Omental fat pad (tissue), 4 donors: ENCODE measurements around the gene TMEM106C. TPM values are rescaled to one million over a fixed set of nuclear protein-coding genes. Genes with fewer than 3 reads are reported as not detected.

ENCODE experiments used
- ATAC-seq: fragments of 150-250 bp; one replicate; pipeline ENCODE4 v1.9.1; 2016; ENCODE audit warnings: mild to moderate bottlenecking, moderate library complexity; ENCODE audit not compliant: low FRiP score
- DNase-seq: peaks from one replicate; pipeline ENCODE4 v3.0.0-alpha.2; 2019; ENCODE audit warnings: low spot score
- CTCF ChIP-seq, 3 donors: fragments of 450-650 bp; IDR thresholded peaks; one replicate each; pipeline ENCODE4 v1.5.1; 2016 to 2017; ENCODE audit warnings: antibody characterized with exemption in 3 of 3, mild to moderate bottlenecking in 3 of 3, moderate library complexity in 2 of 3
- total RNA-seq, 4 donors: library from RNA; depleted of rRNA; stranded (reverse); fragments of >200 nt; gene quantifications; one replicate each; pipeline ENCODE4 v1.1.0, GENCODE V29; 2016

TMEM106C gene
- total RNA-seq, 4 donors from 2014 or later = 27.3 to 87.5 (median 62.1) TPM

- DNase-seq (no peak), ATAC-seq (no peak)
- TF ChIP-seq CTCF (IDR thresholded peaks at IDR 0.05) = no peak
Observed at GRCh38 chr12:47942614-47943225, 20.7 kb upstream of the TMEM106C start.

- no peak for DNase-seq
- TF ChIP-seq CTCF (IDR thresholded peaks at IDR 0.05) = no peak
Observed at GRCh38 chr12:47943623-47944340, 19.6 kb upstream of the TMEM106C start.

GRCh38 chr12:47944685-47945340 lies 18.6 kb upstream of the TMEM106C start:
- no peak for DNase-seq
- ATAC-seq = no peak
- TF ChIP-seq CTCF (IDR thresholded peaks at IDR 0.05) = no peak

More at GRCh38 chr12:47943623-47944340, 19.6 kb upstream of the TMEM106C start:
- ATAC-seq = no peak

GRCh38 chr12:47945341-47945728 lies 18.1 kb upstream of the TMEM106C start:
- ATAC-seq (no peak), DNase-seq (no peak)
- no peak for TF ChIP-seq CTCF (IDR thresholded peaks at IDR 0.05)

- TF ChIP-seq CTCF (IDR thresholded peaks at IDR 0.05) = no peak
- DNase-seq (no peak), ATAC-seq (peak; percentile 12)
Observed at GRCh38 chr12:47946413-47947323, 16.7 kb upstream of the TMEM106C start.

GRCh38 chr12:47947341-47947740 lies 16.1 kb upstream of the TMEM106C start:
- no peak for TF ChIP-seq CTCF (IDR thresholded peaks at IDR 0.05)
- no peak for ATAC-seq
- no peak for DNase-seq
